ENCODE measurements around the gene GAR1.
"Not testable (repeated sequence)": the region's sequence is repeated elsewhere in the genome, so short reads cannot be mapped to it uniquely, and the experiment has no call there.

The GAR1 gene

GRCh38 chr4:109847896-109848442 lies 32.4 kb downstream of the GAR1 start, which contains the start of gene LRIT3:
Gene LRIT3, plus strand, starts transcription at chr4:109848107. Its CDS starts 95 bp downstream, at chr4:109848202.
- no peak for DNase-seq

GRCh38 chr4:109848501-109848900 lies 32.9 kb downstream of the GAR1 start:
- no peak for DNase-seq

- no peak for DNase-seq
These were observed 35.0 kb downstream of the GAR1 start for GRCh38 chr4:109850601-109851000.

GRCh38 chr4:109859426-109860300 lies 44.1 kb downstream of the GAR1 start:
- not testable (repeated sequence) for DNase-seq

GRCh38 chr4:109861271-109861670 lies 45.7 kb downstream of the GAR1 start:
- DNase-seq = no peak

- no peak for DNase-seq
These were observed 46.5 kb downstream of the GAR1 start for GRCh38 chr4:109861916-109862511.

GRCh38 chr4:109864134-109864533 lies 48.6 kb downstream of the GAR1 start:
- DNase-seq = no peak

GRCh38 chr4:109870061-109870460 lies 54.5 kb downstream of the GAR1 start:
- no peak for DNase-seq

- no peak for DNase-seq
These were observed 56.5 kb downstream of the GAR1 start for GRCh38 chr4:109872065-109872464.

GRCh38 chr4:109872950-109873656 lies 57.5 kb downstream of the GAR1 start:
- DNase-seq = no peak

GRCh38 chr4:109873791-109874514 lies 58.4 kb downstream of the GAR1 start:
- no peak for DNase-seq
